Measurements from ENCODE around the gene CACNA2D3. TPM values are rescaled to one million over a fixed set of nuclear protein-coding genes. Genes with fewer than 3 reads are reported as not detected.

CACNA2D3 gene
- total RNA-seq, 1 experiment from 2014 or later, result not detected

- BruUV-seq (replicated peaks), result no TSS peak
- H3K9ac ChIP-seq (ENCODE audit: low read length), result no peak overlapping the region
- H3F3A ChIP-seq (ENCODE audit: low read length, unreplicated experiment), result no peaks in the 10 kb centered on the region
- peaks cover 14% of the 10 kb centered on the region; the same call in 1 of the 2 replicates for H3K27me3 ChIP-seq (ENCODE audit: low read length)
- H3K9me3 ChIP-seq (ENCODE audit: low read length), result no peaks in the 10 kb centered on the region
- H3K4me1 ChIP-seq (ENCODE audit: insufficient read depth, low read length), result no peaks in the 10 kb centered on the region
- no peak overlapping the region for H2AFZ ChIP-seq (ENCODE audit: low read length)
- H3K9me2 ChIP-seq (replicated peaks; ENCODE audit: low read length), result no peaks in the 10 kb centered on the region
- H3K4me3 ChIP-seq (ENCODE audit: low read length), result no peak overlapping the region
- POLR2A ChIA-PET (ENCODE audit: unreplicated experiment), result no interaction called here
- H3K27ac ChIP-seq (ENCODE audit: low read length), result no peak overlapping the region
- H3K36me3 ChIP-seq (ENCODE audit: low read depth, low read length), result no peaks in the 10 kb centered on the region
- no peak overlapping the region for H3K4me2 ChIP-seq (ENCODE audit: low read length)
- intact Hi-C loops (cut with micrococcal nuclease), result no loop called here
- TF ChIP-seq EZH2phosphoT487 (IDR thresholded peaks at IDR 0.05; ENCODE audit: borderline replicate concordance, low read length) (no peak), CTCF (conservative IDR thresholded peaks at IDR 0.05; ENCODE audit: low read depth, low read length) (no peak), EZH2 (IDR thresholded peaks at IDR 0.05; ENCODE audit: low read length, unreplicated experiment) (no peak)
- H3K79me2 ChIP-seq (ENCODE audit: low read length), result no peaks in the 10 kb centered on the region
- ATAC-seq (no peak), DNase-seq (no peak)
- no peaks in the 10 kb centered on the region for H4K20me1 ChIP-seq (ENCODE audit: low read length)
- CTCF ChIA-PET, result no interaction called here
These were observed 204.6 kb downstream of the CACNA2D3 start for GRCh38 chr3:54326951-54327350.

- intact Hi-C loops (cut with micrococcal nuclease), result no loop called here
- Histone ChIP-seq H2AFZ (ENCODE audit: low read length) (no peak overlapping the region), H3F3A (ENCODE audit: low read length, unreplicated experiment) (no peaks in the 10 kb centered on the region), H3K4me2 (ENCODE audit: low read length) (no peak overlapping the region), H3K9ac (ENCODE audit: low read length) (no peak overlapping the region), H3K9me2 (replicated peaks; ENCODE audit: low read length) (no peaks in the 10 kb centered on the region), H3K4me1 (ENCODE audit: insufficient read depth, low read length) (no peaks in the 10 kb centered on the region), H3K36me3 (ENCODE audit: low read depth, low read length) (no peaks in the 10 kb centered on the region), H3K79me2 (ENCODE audit: low read length) (no peaks in the 10 kb centered on the region), H3K27ac (ENCODE audit: low read length) (no peak overlapping the region), H3K27me3 (ENCODE audit: low read length) (peaks cover 30% of the 10 kb centered on the region), H3K4me3 (ENCODE audit: low read length) (no peak overlapping the region), H4K20me1 (ENCODE audit: low read length) (no peaks in the 10 kb centered on the region), H3K9me3 (ENCODE audit: low read length) (no peaks in the 10 kb centered on the region)
- ATAC-seq, result no peak
- POLR2A ChIA-PET (ENCODE audit: unreplicated experiment), result no interaction called here
- no peak for DNase-seq
- TF ChIP-seq EZH2 (IDR thresholded peaks at IDR 0.05; ENCODE audit: low read length, unreplicated experiment) (no peak), CTCF (conservative IDR thresholded peaks at IDR 0.05; ENCODE audit: low read depth, low read length) (no peak), EZH2phosphoT487 (IDR thresholded peaks at IDR 0.05; ENCODE audit: borderline replicate concordance, low read length) (no peak)
- no TSS peak for BruUV-seq (replicated peaks)
- CTCF ChIA-PET, result no interaction called here
These were observed 209.0 kb downstream of the CACNA2D3 start for GRCh38 chr3:54331341-54331740.

GRCh38 chr3:54337846-54338245 is 215.5 kb downstream of the CACNA2D3 start:
- Histone ChIP-seq H3K9me3 (ENCODE audit: low read length) (no peaks in the 10 kb centered on the region), H3K27me3 (ENCODE audit: low read length) (peaks cover 25% of the 10 kb centered on the region), H3K9me2 (replicated peaks; ENCODE audit: low read length) (no peaks in the 10 kb centered on the region), H4K20me1 (ENCODE audit: low read length) (no peaks in the 10 kb centered on the region), H3K9ac (ENCODE audit: low read length) (no peak overlapping the region), H3K79me2 (ENCODE audit: low read length) (no peaks in the 10 kb centered on the region), H3K27ac (ENCODE audit: low read length) (no peak overlapping the region), H3K4me3 (ENCODE audit: low read length) (no peak overlapping the region), H3K36me3 (ENCODE audit: low read depth, low read length) (no peaks in the 10 kb centered on the region), H2AFZ (ENCODE audit: low read length) (no peak overlapping the region), H3F3A (ENCODE audit: low read length, unreplicated experiment) (no peaks in the 10 kb centered on the region), H3K4me2 (ENCODE audit: low read length) (no peak overlapping the region), H3K4me1 (ENCODE audit: insufficient read depth, low read length) (no peaks in the 10 kb centered on the region)
- TF ChIP-seq EZH2 (IDR thresholded peaks at IDR 0.05; ENCODE audit: low read length, unreplicated experiment), result no peak
- TF ChIP-seq CTCF (conservative IDR thresholded peaks at IDR 0.05; ENCODE audit: low read depth, low read length), result no peak
- TF ChIP-seq EZH2phosphoT487 (IDR thresholded peaks at IDR 0.05; ENCODE audit: borderline replicate concordance, low read length), result no peak
- ChIA-PET POLR2A (ENCODE audit: unreplicated experiment) (no interaction called here), CTCF (no interaction called here)
- intact Hi-C loops (cut with micrococcal nuclease), result no loop called here
- DNase-seq, result no peak
- no TSS peak for BruUV-seq (replicated peaks)
- no peak for ATAC-seq
